Neural progenitor cell (in vitro differentiated cells): ENCODE data around the gene ATP10B. TPM values are rescaled to one million over a fixed set of nuclear protein-coding genes. Genes with fewer than 3 reads are reported as not detected.
"Not testable (repeated sequence)": the region's sequence is repeated elsewhere in the genome, so short reads cannot be mapped to it uniquely, and the experiment has no call there.

Experiments
- DNase-seq: peaks from one replicate; pipeline ENCODE4 v3.0.0-alpha.2; 2016; ENCODE audit warnings: low spot score
- H2AFZ ChIP-seq: fragments of 200-600 bp; sonication (generic); replicated peaks from 2 replicates; pipeline ENCODE4 v1.6.1; 2016; ENCODE audit warnings: antibody characterized with exemption
- H3F3A ChIP-seq: fragments of 200-600 bp; sonication (generic); 2 replicates; pipeline ENCODE4 v1.6.1; 2016; ENCODE audit warnings: antibody characterized with exemption, low read depth
- H3K27ac ChIP-seq: fragments of 200-600 bp; sonication (generic); 2 replicates; pipeline ENCODE4 v1.5.1; 2016; ENCODE audit warnings: mild to moderate bottlenecking
- H3K27me3 ChIP-seq: fragments of 200-600 bp; sonication (generic); 2 replicates; pipeline ENCODE4 v1.6.1; 2016; ENCODE audit warnings: mild to moderate bottlenecking, moderate library complexity
- H3K36me3 ChIP-seq: fragments of 200-600 bp; sonication (generic); 2 replicates; pipeline ENCODE4 v1.5.1; 2016
- H3K4me1 ChIP-seq: fragments of 200-600 bp; sonication (generic); 2 replicates; pipeline ENCODE4 v1.6.1; 2016; ENCODE audit warnings: mixed run types
- H3K4me2 ChIP-seq: fragments of 200-600 bp; sonication (generic); 2 replicates; pipeline ENCODE4 v1.6.1; 2016
- H3K4me3 ChIP-seq: fragments of 200-600 bp; sonication (generic); 2 replicates; pipeline ENCODE4 v1.5.1; 2016
- H3K79me2 ChIP-seq: fragments of 200-600 bp; sonication (generic); 2 replicates; pipeline ENCODE4 v1.6.1; 2016; ENCODE audit warnings: low read depth
- H3K9ac ChIP-seq: fragments of 200-600 bp; sonication (generic); 2 replicates; pipeline ENCODE4 v1.6.1; 2016
- H3K9me3 ChIP-seq: fragments of 200-600 bp; sonication (generic); 2 replicates; pipeline ENCODE4 v1.5.1; 2016; ENCODE audit warnings: low read depth
- H4K20me1 ChIP-seq: fragments of 200-600 bp; sonication (generic); 2 replicates; pipeline ENCODE4 v1.6.1; 2016; ENCODE audit warnings: low read depth
- H3K27ac Mint-ChIP-seq: 3 replicates; pipeline ENCODE4 v1.8.0; 2021; ENCODE audit warnings: mixed read lengths
- H3K27me3 Mint-ChIP-seq: 2 replicates; pipeline ENCODE4 v1.8.0; 2022; ENCODE audit warnings: low read depth, mild to moderate bottlenecking, inconsistent platforms, moderate library complexity, mixed read lengths; ENCODE audit not compliant: insufficient read depth
- H3K36me3 Mint-ChIP-seq: 3 replicates; pipeline ENCODE4 v1.8.0; 2021; ENCODE audit warnings: mixed read lengths
- H3K4me1 Mint-ChIP-seq: 3 replicates; pipeline ENCODE4 v1.8.0; 2021; ENCODE audit warnings: mixed read lengths
- H3K4me3 Mint-ChIP-seq: 3 replicates; pipeline ENCODE4 v1.8.0; 2021; ENCODE audit warnings: mild to moderate bottlenecking, moderate library complexity, mixed read lengths
- H3K9me3 Mint-ChIP-seq: 3 replicates; pipeline ENCODE4 v1.8.0; 2020; ENCODE audit warnings: mixed read lengths
- EZH2 ChIP-seq: fragments of 200-600 bp; sonication (generic); IDR thresholded peaks from 2 replicates; pipeline ENCODE4 v1.6.1; 2017; ENCODE audit warnings: antibody characterized with exemption, mild to moderate bottlenecking, moderate library complexity
- EZH2phosphoT487 ChIP-seq: fragments of 200-600 bp; sonication (generic); IDR thresholded peaks from 2 replicates; pipeline ENCODE4 v1.6.1; 2017; ENCODE audit warnings: antibody characterized with exemption
- total RNA-seq: library from RNA; depleted of rRNA; stranded (reverse); fragments of >200 nt; gene quantifications from 2 replicates; pipeline ENCODE4 v1.2.3, GENCODE V29; 2015; ENCODE audit warnings: low replicate concordance
- TF ChIP-seq, protein P1 (sequence below): fragments of 200-600 bp; sonication (generic); IDR thresholded peaks from 2 replicates; pipeline ENCODE4 v1.5.1; 2017; ENCODE audit warnings: antibody characterized with exemption, mild to moderate bottlenecking

Gene ATP10B
- total RNA-seq, 1 donor from 2014 or later = not detected

DNA sequence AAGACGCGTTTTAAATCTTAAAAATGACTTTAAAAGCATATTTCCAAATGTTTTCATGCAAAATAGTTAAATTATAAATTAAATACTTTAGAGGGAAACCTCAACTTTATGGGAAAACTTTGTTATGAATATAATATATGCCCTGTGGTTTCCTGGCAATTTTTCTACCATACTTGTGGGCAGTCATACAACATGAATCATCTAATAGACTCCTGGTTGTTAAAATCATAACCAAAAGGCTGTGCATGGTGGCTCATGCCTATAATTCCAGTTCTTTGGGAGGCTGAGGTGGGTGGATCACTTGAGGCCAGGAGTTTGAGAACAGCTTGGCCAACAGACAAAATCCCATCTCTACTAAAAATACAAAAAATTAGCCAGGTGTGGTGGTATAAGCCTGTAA is 18.2 kb downstream of the ATP10B start:
- Histone ChIP-seq H4K20me1 (no peaks in the 10 kb centered on the region), H3K36me3 (no peaks in the 10 kb centered on the region), H3K79me2 (no peaks in the 10 kb centered on the region), H3K4me2 (no peak overlapping the region), H3K27ac (no peak overlapping the region), H3K9me3 (no peaks in the 10 kb centered on the region), H3F3A (no peaks in the 10 kb centered on the region), H3K27me3 (no peaks in the 10 kb centered on the region), H3K9ac (no peak overlapping the region), H3K4me3 (no peak overlapping the region), H3K4me1 (no peaks in the 10 kb centered on the region), H2AFZ (no peak overlapping the region)
- Mint-ChIP-seq H3K27ac (no peak overlapping the region), H3K4me1 (no peaks in the 10 kb centered on the region), H3K4me3 (no peak overlapping the region), H3K9me3 (peaks cover 3% of the 10 kb centered on the region), H3K27me3 (peaks cover 4% of the 10 kb centered on the region), H3K36me3 (no peaks in the 10 kb centered on the region)
- TF ChIP-seq, protein P1, sequence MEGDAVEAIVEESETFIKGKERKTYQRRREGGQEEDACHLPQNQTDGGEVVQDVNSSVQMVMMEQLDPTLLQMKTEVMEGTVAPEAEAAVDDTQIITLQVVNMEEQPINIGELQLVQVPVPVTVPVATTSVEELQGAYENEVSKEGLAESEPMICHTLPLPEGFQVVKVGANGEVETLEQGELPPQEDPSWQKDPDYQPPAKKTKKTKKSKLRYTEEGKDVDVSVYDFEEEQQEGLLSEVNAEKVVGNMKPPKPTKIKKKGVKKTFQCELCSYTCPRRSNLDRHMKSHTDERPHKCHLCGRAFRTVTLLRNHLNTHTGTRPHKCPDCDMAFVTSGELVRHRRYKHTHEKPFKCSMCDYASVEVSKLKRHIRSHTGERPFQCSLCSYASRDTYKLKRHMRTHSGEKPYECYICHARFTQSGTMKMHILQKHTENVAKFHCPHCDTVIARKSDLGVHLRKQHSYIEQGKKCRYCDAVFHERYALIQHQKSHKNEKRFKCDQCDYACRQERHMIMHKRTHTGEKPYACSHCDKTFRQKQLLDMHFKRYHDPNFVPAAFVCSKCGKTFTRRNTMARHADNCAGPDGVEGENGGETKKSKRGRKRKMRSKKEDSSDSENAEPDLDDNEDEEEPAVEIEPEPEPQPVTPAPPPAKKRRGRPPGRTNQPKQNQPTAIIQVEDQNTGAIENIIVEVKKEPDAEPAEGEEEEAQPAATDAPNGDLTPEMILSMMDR = no peak
- TF ChIP-seq EZH2 = no peak
- TF ChIP-seq EZH2phosphoT487 = no peak
- no peak for DNase-seq

DNA sequence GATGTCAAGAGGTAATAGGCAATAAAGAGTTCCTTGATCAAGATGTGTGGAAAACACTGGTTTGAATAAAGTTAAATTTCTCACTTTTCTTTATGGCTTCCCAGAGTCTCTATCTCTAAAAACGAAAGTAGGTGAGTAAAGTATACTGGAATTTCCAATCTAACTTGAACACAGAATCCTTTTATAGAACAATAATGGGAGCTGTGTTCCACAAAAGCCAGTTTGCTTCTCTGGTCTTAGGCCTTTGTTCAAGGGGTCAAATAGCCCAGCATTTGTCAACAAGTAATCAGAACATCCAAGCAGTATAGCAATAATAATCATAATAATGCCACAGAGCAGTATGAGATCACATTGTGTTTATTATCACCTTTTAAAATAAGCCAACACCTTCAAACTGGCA is 20.2 kb downstream of the ATP10B start:
- H3K27me3 ChIP-seq = no peaks in the 10 kb centered on the region
- Mint-ChIP-seq H3K36me3 (no peaks in the 10 kb centered on the region), H3K27me3 (peaks cover 6% of the 10 kb centered on the region), H3K27ac (no peak overlapping the region), H3K9me3 (peaks cover 8% of the 10 kb centered on the region), H3K4me1 (no peaks in the 10 kb centered on the region), H3K4me3 (no peak overlapping the region)
- H3K79me2 ChIP-seq = no peaks in the 10 kb centered on the region
- H2AFZ ChIP-seq = no peak overlapping the region
- H3K9me3 ChIP-seq = no peaks in the 10 kb centered on the region
- no peaks in the 10 kb centered on the region for H3K36me3 ChIP-seq
- TF ChIP-seq, protein P1 = no peak
- TF ChIP-seq EZH2phosphoT487 = no peak
- no peak for TF ChIP-seq EZH2
- H3F3A ChIP-seq = no peaks in the 10 kb centered on the region
- no peaks in the 10 kb centered on the region for H4K20me1 ChIP-seq
- no peak overlapping the region for H3K9ac ChIP-seq
- H3K4me3 ChIP-seq = no peak overlapping the region
- no peak overlapping the region for H3K4me2 ChIP-seq
- H3K4me1 ChIP-seq = no peaks in the 10 kb centered on the region
- no peak overlapping the region for H3K27ac ChIP-seq
- no peak for DNase-seq

DNA sequence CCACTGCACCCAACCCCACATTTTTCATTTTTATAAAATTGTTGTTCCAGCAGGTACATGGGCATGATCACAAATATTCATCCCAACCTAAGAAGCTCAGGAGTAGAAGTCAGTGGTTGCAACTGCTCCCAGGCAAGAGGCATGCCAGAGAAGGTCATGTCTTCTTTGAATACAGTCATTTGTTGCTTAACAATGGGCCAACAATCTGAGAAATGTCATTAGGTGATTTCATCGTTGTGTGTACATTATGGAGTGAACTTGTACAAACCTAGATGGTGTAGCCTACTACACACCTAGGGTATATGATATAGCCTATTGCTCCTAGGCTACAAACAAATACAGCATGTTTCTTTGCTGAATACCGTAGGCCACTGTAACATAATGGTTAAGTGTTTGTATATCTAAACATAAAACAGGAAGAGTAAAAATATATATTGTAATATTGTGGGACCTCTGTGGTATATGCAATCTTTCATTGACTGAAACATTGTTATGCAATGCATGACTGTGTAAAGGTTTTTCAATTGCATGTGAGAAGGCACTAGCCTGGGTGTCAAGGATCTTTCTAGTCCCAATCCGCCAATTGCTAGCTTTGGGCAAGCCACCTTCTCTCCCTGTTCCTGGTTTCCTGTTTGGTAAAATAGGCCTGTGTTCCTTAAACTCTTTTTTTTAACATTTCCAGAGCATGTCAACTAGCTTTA is 27.6 kb downstream of the ATP10B start:
- no peak for TF ChIP-seq EZH2
- TF ChIP-seq EZH2phosphoT487 = no peak
- TF ChIP-seq, protein P1 = no peak
- H3K4me3 Mint-ChIP-seq = no peak overlapping the region
- H3K36me3 ChIP-seq = no peaks in the 10 kb centered on the region

DNA sequence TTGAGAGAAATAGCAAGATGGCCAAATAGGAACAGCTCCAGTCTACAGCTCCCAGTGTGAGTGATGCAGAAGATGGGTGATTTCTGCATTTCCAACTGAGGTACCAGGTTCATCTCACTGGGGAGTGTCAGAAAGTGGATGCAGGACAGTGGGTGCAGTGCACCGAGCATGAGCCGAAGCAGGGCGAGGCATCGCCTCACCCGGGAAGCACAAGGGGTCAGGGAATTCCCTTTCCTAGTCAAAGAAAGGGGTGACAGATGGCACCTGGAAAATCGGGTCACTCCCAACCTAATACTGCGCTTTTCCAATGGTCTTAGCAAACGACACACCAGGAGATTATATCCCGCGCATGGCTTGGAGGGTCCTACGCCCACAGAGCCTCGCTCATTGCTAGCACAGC is 39.0 kb downstream of the ATP10B start:
- not testable (repeated sequence) for H3F3A ChIP-seq, H3K4me1 ChIP-seq, H3K4me3 Mint-ChIP-seq, H3K27me3 Mint-ChIP-seq, H3K27me3 ChIP-seq, H3K9me3 ChIP-seq, H3K4me1 Mint-ChIP-seq, DNase-seq, H3K4me2 ChIP-seq, H3K27ac Mint-ChIP-seq, H3K4me3 ChIP-seq, H3K9ac ChIP-seq, H3K36me3 ChIP-seq, H3K79me2 ChIP-seq, H3K27ac ChIP-seq, H4K20me1 ChIP-seq, H2AFZ ChIP-seq, H3K36me3 Mint-ChIP-seq
- H3K9me3 Mint-ChIP-seq = peaks cover 10% of the 10 kb centered on the region

More for the DNA sequence above, 27.6 kb downstream of the ATP10B start:
- no peaks in the 10 kb centered on the region for H3K9me3 ChIP-seq
- no peak for DNase-seq
- H3K27me3 ChIP-seq = no peaks in the 10 kb centered on the region
- H4K20me1 ChIP-seq = no peaks in the 10 kb centered on the region
- no peaks in the 10 kb centered on the region for H3K4me1 ChIP-seq
- peaks cover 11% of the 10 kb centered on the region for H3K9me3 Mint-ChIP-seq
- H3K27me3 Mint-ChIP-seq = peaks cover 2% of the 10 kb centered on the region
- no peak overlapping the region for H3K4me2 ChIP-seq
- no peak overlapping the region for H2AFZ ChIP-seq
- no peaks in the 10 kb centered on the region for H3F3A ChIP-seq
- no peak overlapping the region for H3K9ac ChIP-seq
- no peaks in the 10 kb centered on the region for H3K36me3 Mint-ChIP-seq
- no peaks in the 10 kb centered on the region for H3K79me2 ChIP-seq
- no peak overlapping the region for H3K27ac Mint-ChIP-seq
- H3K27ac ChIP-seq = no peak overlapping the region
- H3K4me3 ChIP-seq = no peak overlapping the region
- H3K4me1 Mint-ChIP-seq = no peaks in the 10 kb centered on the region
